SK-N-SH (cell line): ENCODE measurements around the gene DNAJC1.

Source experiments
- FOXM1 ChIP-seq: IDR thresholded peaks from 2 replicates; pipeline ENCODE4 v1.4.0; 2012; ENCODE audit warnings: low read depth, mild to moderate bottlenecking
- GATA2 ChIP-seq: sonication (generic); formaldehyde crosslinking; IDR thresholded peaks from 2 replicates; pipeline ENCODE4 v1.5.0; 2020; ENCODE audit warnings: mild to moderate bottlenecking, missing genetic modification reagents
- RAD21 ChIP-seq: IDR thresholded peaks from 2 replicates; pipeline ENCODE4 v1.6.1; 2012; ENCODE audit warnings: mild to moderate bottlenecking, low read length
- RXRA ChIP-seq: IDR thresholded peaks from 2 replicates; pipeline ENCODE4 v1.4.0; 2012; ENCODE audit warnings: low read depth, mild to moderate bottlenecking, borderline replicate concordance
- SMC3 ChIP-seq: IDR thresholded peaks from 2 replicates; pipeline ENCODE4 v1.6.1; 2012; ENCODE audit warnings: low read depth, low read length, improper control_type of control experiment
- YY1 ChIP-seq: IDR thresholded peaks from 2 replicates; pipeline ENCODE4 v1.4.0; 2012; ENCODE audit warnings: low read depth, mild to moderate bottlenecking
- TF ChIP-seq, protein P1 (sequence below): fragments of 200-600 bp; sonication (generic); IDR thresholded peaks from 2 replicates; pipeline ENCODE4 v1.6.1; 2017; ENCODE audit warnings: antibody characterized with exemption, mild to moderate bottlenecking, moderate library complexity
- TF ChIP-seq, protein P2 (sequence below): IDR thresholded peaks from 2 replicates; pipeline ENCODE4 v1.4.0; 2012; ENCODE audit warnings: low read depth, borderline replicate concordance
- TF ChIP-seq, protein P3 (sequence below): IDR thresholded peaks from 2 replicates; pipeline ENCODE4; 2012

DNA sequence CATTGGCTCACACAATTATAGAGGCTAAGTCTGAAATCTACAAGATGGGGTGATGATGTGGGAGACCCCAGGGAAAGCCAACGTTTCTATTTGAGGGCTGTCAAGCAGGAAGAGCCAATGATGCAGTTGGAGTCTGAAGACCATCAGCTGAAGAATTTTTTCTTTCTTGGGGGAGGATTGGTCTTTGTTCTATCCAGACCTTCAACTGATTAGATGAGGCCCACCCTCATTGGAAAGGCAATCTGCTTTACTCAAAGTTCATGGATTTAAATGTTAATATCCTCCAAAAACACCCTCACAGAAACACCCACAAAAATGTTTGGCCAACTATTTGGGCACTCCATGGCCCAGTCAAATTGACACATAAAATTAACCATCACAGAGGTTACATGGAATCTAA lies 44.3 kb upstream of the DNAJC1 start:
- TF ChIP-seq, protein P1, sequence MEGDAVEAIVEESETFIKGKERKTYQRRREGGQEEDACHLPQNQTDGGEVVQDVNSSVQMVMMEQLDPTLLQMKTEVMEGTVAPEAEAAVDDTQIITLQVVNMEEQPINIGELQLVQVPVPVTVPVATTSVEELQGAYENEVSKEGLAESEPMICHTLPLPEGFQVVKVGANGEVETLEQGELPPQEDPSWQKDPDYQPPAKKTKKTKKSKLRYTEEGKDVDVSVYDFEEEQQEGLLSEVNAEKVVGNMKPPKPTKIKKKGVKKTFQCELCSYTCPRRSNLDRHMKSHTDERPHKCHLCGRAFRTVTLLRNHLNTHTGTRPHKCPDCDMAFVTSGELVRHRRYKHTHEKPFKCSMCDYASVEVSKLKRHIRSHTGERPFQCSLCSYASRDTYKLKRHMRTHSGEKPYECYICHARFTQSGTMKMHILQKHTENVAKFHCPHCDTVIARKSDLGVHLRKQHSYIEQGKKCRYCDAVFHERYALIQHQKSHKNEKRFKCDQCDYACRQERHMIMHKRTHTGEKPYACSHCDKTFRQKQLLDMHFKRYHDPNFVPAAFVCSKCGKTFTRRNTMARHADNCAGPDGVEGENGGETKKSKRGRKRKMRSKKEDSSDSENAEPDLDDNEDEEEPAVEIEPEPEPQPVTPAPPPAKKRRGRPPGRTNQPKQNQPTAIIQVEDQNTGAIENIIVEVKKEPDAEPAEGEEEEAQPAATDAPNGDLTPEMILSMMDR, result no peak
- no peak for TF ChIP-seq RAD21
- no peak for TF ChIP-seq RXRA
- TF ChIP-seq SMC3, result no peak
- TF ChIP-seq, protein P2, sequence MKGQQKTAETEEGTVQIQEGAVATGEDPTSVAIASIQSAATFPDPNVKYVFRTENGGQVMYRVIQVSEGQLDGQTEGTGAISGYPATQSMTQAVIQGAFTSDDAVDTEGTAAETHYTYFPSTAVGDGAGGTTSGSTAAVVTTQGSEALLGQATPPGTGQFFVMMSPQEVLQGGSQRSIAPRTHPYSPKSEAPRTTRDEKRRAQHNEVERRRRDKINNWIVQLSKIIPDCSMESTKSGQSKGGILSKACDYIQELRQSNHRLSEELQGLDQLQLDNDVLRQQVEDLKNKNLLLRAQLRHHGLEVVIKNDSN, result no peak
- TF ChIP-seq, protein P3, sequence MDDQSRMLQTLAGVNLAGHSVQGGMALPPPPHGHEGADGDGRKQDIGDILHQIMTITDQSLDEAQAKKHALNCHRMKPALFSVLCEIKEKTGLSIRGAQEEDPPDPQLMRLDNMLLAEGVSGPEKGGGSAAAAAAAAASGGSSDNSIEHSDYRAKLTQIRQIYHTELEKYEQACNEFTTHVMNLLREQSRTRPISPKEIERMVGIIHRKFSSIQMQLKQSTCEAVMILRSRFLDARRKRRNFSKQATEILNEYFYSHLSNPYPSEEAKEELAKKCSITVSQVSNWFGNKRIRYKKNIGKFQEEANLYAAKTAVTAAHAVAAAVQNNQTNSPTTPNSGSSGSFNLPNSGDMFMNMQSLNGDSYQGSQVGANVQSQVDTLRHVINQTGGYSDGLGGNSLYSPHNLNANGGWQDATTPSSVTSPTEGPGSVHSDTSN, result no peak
- TF ChIP-seq FOXM1, result no peak
- no peak for TF ChIP-seq YY1
- no peak for TF ChIP-seq GATA2 (CRISPR knock-in tag)
